HG03196 (cell line): ENCODE results near the gene FSIP1.

Experiments used
- ATAC-seq: cut with Tn5 transposase; IDR thresholded peaks from one replicate; pipeline ENCODE4 v1.9.1; 2021; ENCODE audit not compliant: unreplicated experiment

The FSIP1 gene

GRCh38 chr15:39558421-39558820 is 224.2 kb downstream of the FSIP1 start:
- no peak for ATAC-seq

GRCh38 chr15:39556461-39556860 is 226.2 kb downstream of the FSIP1 start:
- ATAC-seq, result no peak

GRCh38 chr15:39555885-39556284 is 226.8 kb downstream of the FSIP1 start:
- ATAC-seq, result no peak

- no peak for ATAC-seq
These were observed 227.8 kb downstream of the FSIP1 start for GRCh38 chr15:39554746-39555387.

GRCh38 chr15:39553947-39554693 is 228.5 kb downstream of the FSIP1 start:
- ATAC-seq, result no peak

- ATAC-seq, result no peak
These were observed 230.1 kb downstream of the FSIP1 start for GRCh38 chr15:39552556-39552955.

GRCh38 chr15:39551476-39551875 is 231.2 kb downstream of the FSIP1 start:
- ATAC-seq, result no peak
